HG03520 (cell line): ENCODE results near the gene C19orf53.
"Not testable (repeated sequence)": the region's sequence is repeated elsewhere in the genome, so short reads cannot be mapped to it uniquely, and the experiment has no call there.

Source experiments
- ATAC-seq: cut with Tn5 transposase; IDR thresholded peaks from one replicate; pipeline ENCODE4 v1.9.1; 2021; ENCODE audit warnings: mild to moderate bottlenecking, moderate library complexity; ENCODE audit not compliant: unreplicated experiment

The C19orf53 gene

GRCh38 chr19:13763265-13763664, 11.0 kb upstream of the C19orf53 start:
- no peak for ATAC-seq

GRCh38 chr19:13764101-13764807, 10.0 kb upstream of the C19orf53 start, which contains the start of gene MRI1:
TSS of gene MRI1 (plus strand) at chr19:13764522. CDS start at chr19:13764589, 67 bp downstream.
- ATAC-seq: no peak

GRCh38 chr19:13764821-13765394, 9.3 kb upstream of the C19orf53 start:
- no peak for ATAC-seq

GRCh38 chr19:13765395-13766094, 8.7 kb upstream of the C19orf53 start:
- ATAC-seq: no peak

GRCh38 chr19:13766095-13766481, 8.2 kb upstream of the C19orf53 start:
- ATAC-seq: no peak

- no peak for ATAC-seq
These were observed 5.7 kb upstream of the C19orf53 start for GRCh38 chr19:13768510-13768909.

GRCh38 chr19:13770013-13770635, 4.1 kb upstream of the C19orf53 start:
- no peak for ATAC-seq

- no peak for ATAC-seq
These were observed 4.1 kb downstream of the C19orf53 start for GRCh38 chr19:13778398-13778797.

- no peak for ATAC-seq
These were observed 4.6 kb downstream of the C19orf53 start for GRCh38 chr19:13778847-13779246.

- not testable (repeated sequence) for ATAC-seq
These were observed 5.5 kb downstream of the C19orf53 start for GRCh38 chr19:13779794-13780193.

GRCh38 chr19:13781547-13781946, 7.3 kb downstream of the C19orf53 start:
- no peak for ATAC-seq

GRCh38 chr19:13782537-13782936, 8.3 kb downstream of the C19orf53 start:
- no peak for ATAC-seq

- ATAC-seq: no peak
These were observed 9.6 kb downstream of the C19orf53 start for GRCh38 chr19:13783565-13784500.

- no peak for ATAC-seq
These were observed 10.6 kb downstream of the C19orf53 start for GRCh38 chr19:13784731-13785452.

- ATAC-seq: no peak
These were observed 14.7 kb downstream of the C19orf53 start for GRCh38 chr19:13788991-13789390.

- no peak for ATAC-seq
These were observed 16.1 kb downstream of the C19orf53 start for GRCh38 chr19:13790354-13790753.

- not testable (repeated sequence) for ATAC-seq
These were observed 19.1 kb downstream of the C19orf53 start for GRCh38 chr19:13793317-13793716.

- ATAC-seq: no peak
These were observed 20.1 kb downstream of the C19orf53 start for GRCh38 chr19:13794398-13794756.

- ATAC-seq: peak; percentile 94
These were observed 20.7 kb downstream of the C19orf53 start, which contains the start of gene ZSWIM4 for GRCh38 chr19:13794757-13795589. TSS of gene ZSWIM4 (plus strand) at chr19:13795443. CDS start at chr19:13795649, 206 bp downstream.
